H9 (cell line): ENCODE data around the gene NARS2. TPM values are rescaled to one million over a fixed set of nuclear protein-coding genes. Genes with fewer than 3 reads are reported as not detected.

Experiments
- DNase-seq: peaks from one replicate; pipeline ENCODE4 v3.0.0-alpha.2; 2017
- H2AFZ ChIP-seq: one replicate; pipeline ENCODE4 v1.6.1; 2013; ENCODE audit warnings: mild to moderate bottlenecking, low read length, control low read depth, moderate library complexity
- H2AK5ac ChIP-seq: 2 replicates; pipeline ENCODE4 v1.6.1; 2013; ENCODE audit warnings: low read length, control low read depth, mixed read lengths; ENCODE audit not compliant: insufficient read length
- H2BK120ac ChIP-seq: one replicate; pipeline ENCODE4 v1.6.1; 2013; ENCODE audit warnings: low read depth, mild to moderate bottlenecking, low read length, control low read depth, inconsistent platforms; ENCODE audit not compliant: poor library complexity, severe bottlenecking
- H2BK12ac ChIP-seq: 2 replicates; pipeline ENCODE4 v1.6.1; 2013; ENCODE audit warnings: low read length, control low read depth, mixed read lengths, low read depth; ENCODE audit not compliant: insufficient read length
- H2BK15ac ChIP-seq: 2 replicates; pipeline ENCODE4 v1.6.1; 2013; ENCODE audit warnings: low read depth, low read length, control low read depth
- H2BK20ac ChIP-seq: one replicate; pipeline ENCODE4 v1.6.1; 2013; ENCODE audit warnings: low read depth, mild to moderate bottlenecking, low read length, control low read depth, inconsistent platforms; ENCODE audit not compliant: poor library complexity, severe bottlenecking
- H2BK5ac ChIP-seq: 2 replicates; pipeline ENCODE4 v1.6.1; 2013; ENCODE audit warnings: low read length, control low read depth, mixed read lengths; ENCODE audit not compliant: insufficient read length
- H3K14ac ChIP-seq: 2 replicates; pipeline ENCODE4 v1.6.1; 2013; ENCODE audit warnings: low read length, control low read depth; ENCODE audit not compliant: insufficient read depth
- H3K18ac ChIP-seq: 2 replicates; pipeline ENCODE4 v1.6.1; 2013; ENCODE audit warnings: low read depth, mild to moderate bottlenecking, mixed read lengths, low read length, control low read depth; ENCODE audit not compliant: insufficient read length
- H3K23ac ChIP-seq: 2 replicates; pipeline ENCODE4 v1.6.1; 2013; ENCODE audit warnings: low read length, control low read depth, mixed read lengths, low read depth; ENCODE audit not compliant: insufficient read length
- H3K23me2 ChIP-seq: 2 replicates; pipeline ENCODE4 v1.6.1; 2013; ENCODE audit warnings: low read depth, mild to moderate bottlenecking, mixed read lengths, low read length, control low read depth; ENCODE audit not compliant: insufficient read length, poor library complexity, severe bottlenecking
- H3K27ac ChIP-seq: 2 replicates; pipeline ENCODE4 v1.5.1; 2013; ENCODE audit warnings: low read length, control low read depth, mixed read lengths, low read depth; ENCODE audit not compliant: insufficient read length
- H3K27me3 ChIP-seq: 2 replicates; pipeline ENCODE4 v1.6.1; 2013; ENCODE audit warnings: low read length, control low read depth, inconsistent platforms; ENCODE audit not compliant: insufficient read depth
- H3K4ac ChIP-seq: 2 replicates; pipeline ENCODE4 v1.6.1; 2013; ENCODE audit warnings: low read depth, mild to moderate bottlenecking, control low read depth, inconsistent platforms, low read length, moderate library complexity
- H3K4me1 ChIP-seq: 2 replicates; pipeline ENCODE4 v1.6.1; 2013; ENCODE audit warnings: low read length, control low read depth, inconsistent platforms; ENCODE audit not compliant: insufficient read depth
- H3K4me2 ChIP-seq: 2 replicates; pipeline ENCODE4 v1.6.1; 2013; ENCODE audit warnings: low read length, control low read depth, mixed read lengths; ENCODE audit not compliant: insufficient read length, insufficient read depth
- H3K56ac ChIP-seq: 2 replicates; pipeline ENCODE4 v1.6.1; 2013; ENCODE audit warnings: low read depth, mild to moderate bottlenecking, mixed read lengths, low read length, control low read depth; ENCODE audit not compliant: insufficient read length
- H3K79me1 ChIP-seq: 2 replicates; pipeline ENCODE4 v1.6.1; 2013; ENCODE audit warnings: low read depth, mild to moderate bottlenecking, moderate library complexity, low read length, control low read depth, inconsistent platforms; ENCODE audit not compliant: insufficient read depth, poor library complexity, severe bottlenecking
- H3K79me2 ChIP-seq: 2 replicates; pipeline ENCODE4 v1.6.1; 2013; ENCODE audit warnings: low read length, control low read depth, inconsistent platforms; ENCODE audit not compliant: insufficient read depth
- H3K9ac ChIP-seq: 2 replicates; pipeline ENCODE4 v1.6.1; 2013; ENCODE audit warnings: low read length, control low read depth, mixed read lengths; ENCODE audit not compliant: insufficient read length; ENCODE audit errors: extremely low read depth
- H3K9me3 ChIP-seq: one replicate; pipeline ENCODE4 v1.6.1; 2013; ENCODE audit warnings: low read depth, low read length, inconsistent platforms; ENCODE audit not compliant: control insufficient read depth
- H3T11ph ChIP-seq: one replicate; pipeline ENCODE4 v1.6.1; 2013; ENCODE audit warnings: mild to moderate bottlenecking, low read length, control low read depth, inconsistent platforms
- H4K20me1 ChIP-seq: one replicate; pipeline ENCODE4 v1.6.1; 2013; ENCODE audit not compliant: control insufficient read depth, insufficient read length, insufficient read depth
- H4K5ac ChIP-seq: 2 replicates; pipeline ENCODE4 v1.6.1; 2013; ENCODE audit warnings: low read depth, mild to moderate bottlenecking, mixed read lengths, low read length, control low read depth; ENCODE audit not compliant: insufficient read length
- H4K8ac ChIP-seq: replicated peaks from 2 replicates; pipeline ENCODE4 v1.6.1; 2013; ENCODE audit warnings: low read length, control low read depth, mixed read lengths, low read depth; ENCODE audit not compliant: insufficient read length
- H4K91ac ChIP-seq: 2 replicates; pipeline ENCODE4 v1.6.1; 2013; ENCODE audit warnings: low read depth, mild to moderate bottlenecking, moderate library complexity, mixed read lengths, low read length, control low read depth; ENCODE audit not compliant: insufficient read length
- H3K27ac Mint-ChIP-seq, 3 experiments: 2 replicates in 2 of 3; 3 replicates in 1 of 3; pipeline ENCODE4 v1.8.0; 2020 to 2021; ENCODE audit warnings: mixed read lengths in 3 of 3, mild to moderate bottlenecking in 1 of 3, moderate library complexity in 1 of 3
- H3K27me3 Mint-ChIP-seq: 2 replicates; pipeline ENCODE4 v1.8.0; 2021; ENCODE audit warnings: low read depth, mild to moderate bottlenecking, moderate library complexity, mixed read lengths
- H3K36me3 Mint-ChIP-seq, 3 experiments: 2 replicates in 2 of 3; 3 replicates in 1 of 3; pipeline ENCODE4 v1.8.0; 2020 to 2021; ENCODE audit warnings: low read depth in 3 of 3, mixed read lengths in 3 of 3; ENCODE audit not compliant: insufficient read depth in 1 of 3
- H3K4me1 Mint-ChIP-seq, 2 experiments: 2 replicates each; pipeline ENCODE4 v1.8.0; 2020; ENCODE audit warnings: mixed read lengths in 2 of 2
- H3K4me3 Mint-ChIP-seq, 2 experiments: 2 replicates in 1 of 2; 3 replicates in 1 of 2; pipeline ENCODE4 v1.8.0; 2020 to 2021; ENCODE audit warnings: mild to moderate bottlenecking in 2 of 2, mixed read lengths in 2 of 2, moderate library complexity in 1 of 2
- H3K9me3 Mint-ChIP-seq, 2 experiments: 2 replicates in 1 of 2; 3 replicates in 1 of 2; pipeline ENCODE4 v1.8.0; 2020; ENCODE audit warnings: mild to moderate bottlenecking in 2 of 2, mixed read lengths in 2 of 2, moderate library complexity in 1 of 2
- CTCF ChIP-seq: fragments of 200-600 bp; sonication (generic); conservative IDR thresholded peaks from 3 replicates; pipeline ENCODE4 v1.8.0; 2021; ENCODE audit warnings: antibody characterized with exemption, mild to moderate bottlenecking
- WGBS: extraction: QIAGEN DNeasy Blood & Tissue Kit; methylation state at CpG from one replicate; pipeline ENCODE4 v1.1.7; 2013; ENCODE audit warnings: missing lambda C conversion rate, low lambda C conversion rate, mixed read lengths; ENCODE audit not compliant: insufficient read length; ENCODE audit errors: extremely low coverage; 5-methylcytosine and 5-hydroxymethylcytosine counted together
- total RNA-seq: library from RNA; stranded (reverse); gene quantifications from 2 replicates; pipeline ENCODE4 v1.2.1, GENCODE V29; 2021

NARS2 gene
- total RNA-seq, 1 experiment from 2014 or later: 29.7 TPM

- no peak overlapping the region for H3K4me3 Mint-ChIP-seq
Measured at GRCh38 chr11:78450866-78451265, 123.8 kb downstream of the NARS2 start.

More at GRCh38 chr11:78450866-78451265, 123.8 kb downstream of the NARS2 start:
- H2BK120ac ChIP-seq: no peak overlapping the region
- H3K14ac ChIP-seq: no peak overlapping the region
- no CpG with 5 or more reads among the region's 2 CpGs for WGBS
- H3K36me3 Mint-ChIP-seq: peaks cover 0 to 1% (median 0%) of the 10 kb centered on the region in 3 experiments; a peak in 1 of 7 replicates
- no peak overlapping the region for H3K9ac ChIP-seq
- H4K20me1 ChIP-seq: no peaks in the 10 kb centered on the region
- H3K4me2 ChIP-seq: no peak overlapping the region
- no peak overlapping the region for H2AFZ ChIP-seq
- H3T11ph ChIP-seq: no peak overlapping the region
- H3K27me3 ChIP-seq: no peaks in the 10 kb centered on the region
- no peaks in the 10 kb centered on the region for H3K23me2 ChIP-seq
- no peak overlapping the region for H2BK12ac ChIP-seq
- DNase-seq: no peak
- no peak overlapping the region for H3K18ac ChIP-seq
- H4K8ac ChIP-seq: no peak overlapping the region
- H3K27ac ChIP-seq: no peak overlapping the region
- TF ChIP-seq CTCF: no peak
- H3K9me3 Mint-ChIP-seq: no peaks in the 10 kb centered on the region
- no peaks in the 10 kb centered on the region; the same call in 1 of the 2 replicates for H3K79me2 ChIP-seq
- no peak overlapping the region for H3K4ac ChIP-seq
- no peak overlapping the region for H2BK15ac ChIP-seq
- no peaks in the 10 kb centered on the region for H3K79me1 ChIP-seq
- no peaks in the 10 kb centered on the region for H3K27me3 Mint-ChIP-seq
- H3K9me3 ChIP-seq: no peaks in the 10 kb centered on the region
- H2AK5ac ChIP-seq: no peak overlapping the region
- H2BK5ac ChIP-seq: no peak overlapping the region
- H2BK20ac ChIP-seq: no peak overlapping the region
- H3K27ac Mint-ChIP-seq: no peak overlapping the region; a peak in 1 of 7 replicates
- H4K91ac ChIP-seq: no peak overlapping the region
- H3K56ac ChIP-seq: no peak overlapping the region
- no peak overlapping the region for H4K5ac ChIP-seq
- no peaks in the 10 kb centered on the region for H3K4me1 ChIP-seq
- no peaks in the 10 kb centered on the region for H3K4me1 Mint-ChIP-seq
- no peak overlapping the region for H3K23ac ChIP-seq
